OCI-LY1 (cell line): ENCODE results near the gene MYO10.

Experiments used
- H2AFZ ChIP-seq: fragments of 200-600 bp; sonication (generic), shearing (Covaris generic); 2 replicates; pipeline ENCODE4 v1.6.0; 2014; ENCODE audit warnings: antibody characterized with exemption, mild to moderate bottlenecking, low read length
- H3F3A ChIP-seq: fragments of 200-600 bp; sonication (generic), shearing (Covaris generic); 2 replicates; pipeline ENCODE4 v1.6.0; 2014; ENCODE audit warnings: mild to moderate bottlenecking, antibody characterized with exemption, low read length, moderate library complexity; ENCODE audit not compliant: insufficient read depth
- H3K27ac ChIP-seq: fragments of 200-600 bp; sonication (generic); 2 replicates; pipeline ENCODE4 v1.5.1; 2014; ENCODE audit warnings: low read length, mixed run types, mild to moderate bottlenecking, low read depth; ENCODE audit not compliant: poor library complexity, severe bottlenecking
- H3K27me3 ChIP-seq: fragments of 200-600 bp; sonication (generic); 2 replicates; pipeline ENCODE4 v1.6.0; 2014; ENCODE audit warnings: antibody characterized with exemption, mild to moderate bottlenecking, low read length, moderate library complexity; ENCODE audit not compliant: insufficient read depth
- H3K36me3 ChIP-seq: fragments of 200-600 bp; sonication (generic); 2 replicates; pipeline ENCODE4 v1.6.1; 2014; ENCODE audit warnings: mild to moderate bottlenecking, antibody characterized with exemption, low read length, moderate library complexity, mixed read lengths; ENCODE audit not compliant: insufficient read depth
- H3K4me1 ChIP-seq: fragments of 200-600 bp; sonication (generic); 2 replicates; pipeline ENCODE4 v1.5.1; 2014; ENCODE audit warnings: mild to moderate bottlenecking, low read length, moderate library complexity; ENCODE audit not compliant: insufficient read depth, severe bottlenecking
- H3K4me2 ChIP-seq: fragments of 200-600 bp; sonication (generic), shearing (Covaris generic); 2 replicates; pipeline ENCODE4 v1.6.1; 2014; ENCODE audit warnings: low read length
- H3K4me3 ChIP-seq: fragments of 200-600 bp; sonication (generic); 2 replicates; pipeline ENCODE4 v1.5.1; 2014; ENCODE audit warnings: low read length, low read depth, mild to moderate bottlenecking, mixed read lengths; ENCODE audit not compliant: poor library complexity, severe bottlenecking
- H3K79me2 ChIP-seq: fragments of 200-600 bp; shearing (Covaris generic); 2 replicates; pipeline ENCODE4 v1.6.1; 2016; ENCODE audit warnings: mixed run types, low read length, mixed read lengths; ENCODE audit not compliant: insufficient read depth
- H3K9ac ChIP-seq: fragments of 200-600 bp; sonication (generic), shearing (Covaris generic); 2 replicates; pipeline ENCODE4 v1.6.1; 2014; ENCODE audit warnings: mild to moderate bottlenecking, low read length, mixed read lengths
- H3K9me2 ChIP-seq: fragments of 200-600 bp; sonication (generic), shearing (Covaris generic); 2 replicates; pipeline ENCODE4 v1.6.1; 2014; ENCODE audit warnings: low read depth, mild to moderate bottlenecking, low read length, mixed read lengths
- H3K9me3 ChIP-seq: fragments of 200-600 bp; shearing (Covaris generic); 2 replicates; pipeline ENCODE4 v1.6.1; 2014; ENCODE audit warnings: low read length, mixed read lengths
- H4K20me1 ChIP-seq: fragments of 200-600 bp; sonication (generic), shearing (Covaris generic); 2 replicates; pipeline ENCODE4 v1.6.0; 2016; ENCODE audit warnings: mild to moderate bottlenecking, low read length; ENCODE audit not compliant: insufficient read depth
- CTCF ChIP-seq: fragments of 200-600 bp; sonication (generic), shearing (Covaris generic); IDR thresholded peaks from 2 replicates; pipeline ENCODE4 v1.5.1; 2017; ENCODE audit warnings: mild to moderate bottlenecking, antibody characterized with exemption, low read length, moderate library complexity, mixed read lengths
- EZH2 ChIP-seq: fragments of 200-600 bp; sonication (generic), shearing (Covaris generic); IDR thresholded peaks from 2 replicates; pipeline ENCODE4 v1.8.0; 2017; ENCODE audit warnings: borderline replicate concordance, mixed run types, mild to moderate bottlenecking, antibody characterized with exemption, low read length, moderate library complexity, mixed read lengths

The MYO10 gene

DNA sequence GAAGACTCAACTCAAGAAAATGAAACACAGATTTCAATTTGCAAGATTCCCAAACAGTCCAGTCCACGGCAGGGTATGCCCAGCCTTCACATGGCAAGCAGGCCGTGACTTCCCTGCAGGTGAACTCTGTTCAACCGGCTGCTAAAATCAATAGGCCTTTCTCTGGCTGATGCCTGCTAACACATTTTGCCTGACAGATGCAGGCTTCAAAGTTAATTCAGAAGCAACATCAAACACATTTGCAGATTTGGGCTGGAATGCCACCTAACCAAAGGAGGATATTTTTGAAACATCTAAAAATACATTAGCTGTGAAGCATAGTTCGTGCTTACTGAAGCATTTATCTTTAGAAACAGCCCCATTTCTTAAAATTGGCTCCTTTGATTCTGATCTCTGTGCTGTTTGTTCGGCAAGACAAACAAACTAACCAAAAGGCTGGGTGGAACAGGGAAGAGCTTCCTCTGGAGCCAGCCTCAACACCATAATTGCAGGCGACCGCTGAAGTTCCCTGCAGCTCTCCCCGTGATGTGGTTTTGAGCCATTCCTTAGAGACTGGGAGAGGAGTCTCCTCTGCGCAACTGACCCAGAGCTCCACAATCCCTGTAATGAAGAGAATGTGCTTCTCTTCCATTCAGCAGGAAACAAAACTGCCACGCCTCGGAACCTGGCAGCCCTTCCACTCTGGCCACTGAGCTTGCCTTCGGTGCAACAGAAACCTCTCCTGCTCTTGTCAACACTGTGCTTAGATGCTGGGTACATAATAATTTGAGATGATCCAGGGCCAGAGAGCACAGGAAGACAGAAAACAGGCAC is 126.5 kb downstream of the MYO10 start:
- Histone ChIP-seq H3K79me2 (no peaks in the 10 kb centered on the region), H3K27ac (no peak overlapping the region), H3K9ac (no peak overlapping the region), H4K20me1 (no peaks in the 10 kb centered on the region), H3K4me3 (no peak overlapping the region), H3K4me2 (no peak overlapping the region), H3K36me3 (no peaks in the 10 kb centered on the region), H3K27me3 (no peaks in the 10 kb centered on the region), H3K9me3 (no peaks in the 10 kb centered on the region), H3K9me2 (no peaks in the 10 kb centered on the region), H3F3A (no peaks in the 10 kb centered on the region), H2AFZ (no peak overlapping the region), H3K4me1 (no peaks in the 10 kb centered on the region)
- TF ChIP-seq CTCF (no peak), EZH2 (no peak)

- Histone ChIP-seq H3K4me2 (no peak overlapping the region), H3K36me3 (no peaks in the 10 kb centered on the region), H3K27me3 (no peaks in the 10 kb centered on the region), H3K9ac (no peak overlapping the region), H3K9me3 (no peaks in the 10 kb centered on the region), H3F3A (no peaks in the 10 kb centered on the region), H3K4me1 (no peaks in the 10 kb centered on the region), H4K20me1 (no peaks in the 10 kb centered on the region), H3K4me3 (no peak overlapping the region), H3K9me2 (no peaks in the 10 kb centered on the region), H3K79me2 (no peaks in the 10 kb centered on the region), H2AFZ (no peak overlapping the region), H3K27ac (no peak overlapping the region)
- TF ChIP-seq CTCF, result no peak
- no peak for TF ChIP-seq EZH2
Measured at GRCh38 chr5:16809010-16809394, 127.1 kb downstream of the MYO10 start.

GRCh38 chr5:16808021-16808420 is 128.1 kb downstream of the MYO10 start:
- Histone ChIP-seq H3K9ac (no peak overlapping the region), H3K9me2 (no peaks in the 10 kb centered on the region), H3K79me2 (no peaks in the 10 kb centered on the region), H3K27me3 (no peaks in the 10 kb centered on the region), H3K36me3 (no peaks in the 10 kb centered on the region), H2AFZ (no peak overlapping the region), H3K4me1 (no peaks in the 10 kb centered on the region), H3K4me3 (no peak overlapping the region), H3F3A (no peaks in the 10 kb centered on the region), H4K20me1 (no peaks in the 10 kb centered on the region), H3K27ac (no peak overlapping the region), H3K9me3 (no peaks in the 10 kb centered on the region), H3K4me2 (no peak overlapping the region)
- no peak for TF ChIP-seq EZH2

DNA sequence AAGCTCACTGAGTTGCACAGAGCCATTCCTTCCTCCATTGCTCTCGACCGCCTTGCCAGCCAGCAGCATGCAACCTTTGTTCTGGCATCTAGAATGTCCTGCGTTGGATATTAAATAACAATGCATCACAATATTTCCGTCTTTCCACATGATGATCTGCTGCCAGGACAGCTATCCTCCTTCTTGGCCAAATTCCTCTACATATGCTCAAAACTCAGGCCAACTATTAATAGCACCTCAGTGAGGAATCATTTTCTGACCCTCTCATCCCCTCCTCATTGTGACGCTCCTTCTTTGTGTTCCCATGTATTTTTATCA is 128.6 kb downstream of the MYO10 start:
- no peak overlapping the region for H3K9ac ChIP-seq
- no peaks in the 10 kb centered on the region for H3K36me3 ChIP-seq
- no peaks in the 10 kb centered on the region for H3K9me3 ChIP-seq
- TF ChIP-seq CTCF (no peak), EZH2 (no peak)
- H3F3A ChIP-seq, result no peaks in the 10 kb centered on the region
- H3K4me3 ChIP-seq, result no peak overlapping the region
- no peak overlapping the region for H3K4me2 ChIP-seq
- no peaks in the 10 kb centered on the region for H3K4me1 ChIP-seq
- H3K27me3 ChIP-seq, result no peaks in the 10 kb centered on the region
- H4K20me1 ChIP-seq, result no peaks in the 10 kb centered on the region
- no peak overlapping the region for H3K27ac ChIP-seq
- no peaks in the 10 kb centered on the region for H3K79me2 ChIP-seq
- no peaks in the 10 kb centered on the region for H3K9me2 ChIP-seq
- no peak overlapping the region for H2AFZ ChIP-seq
